Inflammatory macrophage (primary cell): Measurements from ENCODE around the gene PLVAP.

Experiments used
- DNase-seq, 2 donors: peaks; one replicate each; pipeline ENCODE4 v3.0.0-alpha.2; 2020 to 2022

PLVAP gene

DNA sequence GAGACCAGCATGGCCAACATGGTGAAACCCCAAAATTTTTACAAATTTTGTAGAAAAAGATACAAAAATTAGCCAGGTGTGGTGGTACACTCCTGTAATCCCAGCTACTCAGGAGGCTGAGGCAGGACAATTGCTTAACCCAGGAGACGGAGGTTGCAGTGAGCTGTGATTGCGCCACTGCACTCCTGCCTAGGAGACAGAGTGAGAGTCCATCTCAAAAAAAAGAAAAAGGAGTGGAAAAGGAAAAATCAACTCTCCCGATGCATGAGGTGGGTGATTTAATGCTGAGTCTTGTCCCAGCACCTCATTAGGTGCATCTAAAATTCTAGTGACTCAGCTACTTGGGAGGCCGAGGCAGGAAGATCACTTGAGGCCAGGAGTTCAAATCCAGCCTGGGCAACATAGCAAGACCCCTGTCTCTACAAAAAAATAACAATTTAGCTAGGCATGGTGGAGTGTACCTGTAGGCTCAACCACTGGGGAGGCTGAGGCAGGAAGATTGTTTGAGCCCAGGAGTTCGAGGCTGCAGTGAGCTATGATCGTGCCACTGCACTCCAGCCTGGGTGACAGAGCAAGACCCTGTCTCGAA lies 20.0 kb downstream of the PLVAP start:
- no peak for DNase-seq

DNA sequence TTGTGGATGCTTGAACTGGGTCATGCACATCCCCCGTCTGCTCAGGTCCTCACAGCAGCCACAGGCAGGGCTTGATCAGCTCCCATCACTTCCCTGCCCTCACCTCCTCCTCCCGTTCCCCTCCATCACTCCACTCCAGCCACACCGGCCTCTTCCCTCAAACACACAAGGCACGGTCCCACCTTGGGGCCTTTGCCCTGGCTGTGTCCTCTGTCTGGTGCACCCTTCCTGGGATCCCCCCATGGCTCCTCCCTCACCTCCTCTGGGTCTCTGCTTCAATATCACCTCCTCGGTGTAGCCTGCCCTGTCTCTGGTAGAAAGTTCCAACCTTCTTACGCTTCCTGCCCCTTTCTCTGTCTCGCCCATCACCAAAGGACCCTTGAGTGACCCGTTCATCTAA lies 23.8 kb downstream of the PLVAP start:
- no peak for DNase-seq

DNA sequence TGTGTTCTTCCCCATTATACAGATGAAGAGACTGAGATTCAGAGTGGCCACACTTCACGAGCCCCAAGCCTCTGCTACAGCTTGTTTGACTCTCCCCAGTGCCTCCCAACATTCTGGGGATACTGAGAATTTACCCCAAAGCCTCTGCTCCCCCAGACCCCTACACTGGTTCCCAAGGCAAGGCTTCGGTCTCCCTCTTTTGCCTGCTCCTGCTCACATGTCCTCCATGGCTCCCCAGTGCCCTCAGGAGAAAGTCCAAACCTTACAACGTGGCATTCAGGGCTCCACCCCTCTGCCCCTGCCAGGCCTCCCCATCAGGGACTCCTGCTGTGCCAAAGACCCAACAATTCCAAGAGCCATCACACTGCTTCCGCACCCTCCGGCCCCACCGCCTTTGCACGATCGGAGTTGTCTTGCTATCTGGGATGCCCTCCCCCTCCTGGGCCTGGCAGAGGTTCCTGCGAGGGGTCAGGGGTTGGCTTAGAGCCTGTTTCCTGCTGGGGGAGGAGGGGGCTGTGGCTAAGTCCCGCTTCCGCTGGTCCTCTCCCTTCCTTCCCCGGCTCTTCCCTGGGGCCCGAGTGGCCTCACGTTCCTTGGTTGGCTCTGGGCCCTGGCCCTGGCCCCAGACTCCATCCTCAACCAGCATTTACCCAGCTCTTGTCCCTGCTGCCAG lies 24.4 kb downstream of the PLVAP start:
- no peak for DNase-seq

DNA sequence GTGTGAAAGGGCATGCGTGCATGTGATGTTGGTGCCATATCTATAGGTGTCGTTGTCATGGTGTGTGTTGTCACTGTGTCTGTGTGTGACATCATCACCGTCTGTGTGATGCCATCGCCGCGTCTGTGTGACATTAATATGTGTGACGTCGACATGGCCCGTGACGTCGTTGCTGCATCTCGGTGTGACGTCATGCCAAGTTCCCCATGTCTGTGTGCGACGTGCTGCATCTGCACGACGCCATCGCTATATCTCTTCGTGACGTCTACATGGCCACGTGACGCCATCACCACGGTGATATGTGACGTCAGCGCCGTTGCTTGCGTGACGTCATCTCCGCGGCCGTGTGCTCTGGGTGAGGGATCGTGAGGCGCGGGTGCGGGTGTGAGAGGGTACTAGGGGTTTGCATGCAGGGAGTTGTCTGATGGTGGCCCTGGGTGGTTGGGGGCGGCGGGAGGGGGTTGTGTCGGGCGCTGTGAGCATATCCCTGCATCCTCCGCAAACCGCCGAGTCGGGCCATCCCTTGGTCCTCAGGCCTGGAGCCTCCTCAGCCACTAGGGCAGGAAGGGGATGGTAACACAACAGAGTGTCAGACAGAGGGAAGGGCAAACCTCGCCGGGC lies 25.2 kb downstream of the PLVAP start:
- DNase-seq = no peak

DNA sequence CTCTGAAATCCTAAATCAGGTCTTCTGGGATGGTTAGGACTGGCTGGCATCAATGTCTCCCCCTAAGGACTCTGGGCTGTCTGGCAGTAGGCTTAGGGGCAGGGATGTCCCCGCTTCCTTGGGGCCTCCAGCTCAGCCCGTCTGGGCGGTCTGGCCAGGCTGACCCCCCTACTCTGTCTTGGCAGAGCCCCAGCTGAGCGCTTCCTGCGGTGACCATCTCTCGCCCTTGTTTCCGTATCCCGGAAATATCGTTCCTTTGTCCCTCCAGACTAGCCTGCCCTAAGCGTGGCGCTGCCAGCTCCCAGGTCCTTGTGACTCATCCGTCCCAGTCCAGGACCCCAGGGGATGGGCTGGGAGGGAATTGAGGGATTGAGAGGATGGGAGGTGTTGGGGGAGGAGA lies 28.4 kb downstream of the PLVAP start:
- no peak for DNase-seq

DNA sequence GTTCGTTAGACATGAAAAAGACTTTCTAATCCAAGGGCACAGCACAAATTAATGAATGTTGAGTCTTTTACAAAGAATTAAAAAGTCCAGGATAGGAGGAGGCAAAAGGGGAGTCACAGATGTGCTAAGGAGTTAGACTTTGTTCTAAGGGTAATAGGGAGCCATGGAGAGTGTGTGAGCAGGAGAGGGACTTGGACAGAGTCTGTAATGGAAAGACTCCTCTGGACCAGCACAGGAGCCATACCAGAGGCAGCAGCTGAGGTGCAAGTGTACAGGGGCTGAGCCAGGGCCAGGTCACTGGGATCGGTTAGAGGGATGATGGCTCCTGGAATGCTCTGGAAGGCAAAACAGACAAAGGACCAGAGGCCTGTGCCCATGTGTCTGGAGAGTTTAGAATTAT lies 29.3 kb downstream of the PLVAP start:
- no peak for DNase-seq

DNA sequence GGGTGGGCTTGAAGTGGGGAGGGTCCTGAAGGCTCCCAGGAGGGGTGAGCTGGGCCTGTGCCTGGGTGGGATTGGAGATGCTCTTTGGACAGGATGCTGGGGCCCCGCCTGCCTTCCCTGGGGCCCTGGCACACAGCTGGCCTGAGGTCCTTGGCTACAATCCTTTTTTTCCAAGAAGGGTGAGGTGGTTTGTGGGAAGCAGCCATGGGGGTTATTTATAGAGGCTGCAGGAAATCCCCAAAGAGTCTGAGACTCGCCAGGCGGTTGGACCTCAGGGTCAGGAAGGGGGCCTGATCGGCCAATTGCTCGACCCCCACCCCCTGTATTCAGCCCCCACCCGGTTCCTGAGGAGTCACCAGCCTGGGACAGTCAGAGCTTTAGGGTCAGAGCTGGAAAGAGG lies 29.8 kb downstream of the PLVAP start:
- no peak for DNase-seq

DNA sequence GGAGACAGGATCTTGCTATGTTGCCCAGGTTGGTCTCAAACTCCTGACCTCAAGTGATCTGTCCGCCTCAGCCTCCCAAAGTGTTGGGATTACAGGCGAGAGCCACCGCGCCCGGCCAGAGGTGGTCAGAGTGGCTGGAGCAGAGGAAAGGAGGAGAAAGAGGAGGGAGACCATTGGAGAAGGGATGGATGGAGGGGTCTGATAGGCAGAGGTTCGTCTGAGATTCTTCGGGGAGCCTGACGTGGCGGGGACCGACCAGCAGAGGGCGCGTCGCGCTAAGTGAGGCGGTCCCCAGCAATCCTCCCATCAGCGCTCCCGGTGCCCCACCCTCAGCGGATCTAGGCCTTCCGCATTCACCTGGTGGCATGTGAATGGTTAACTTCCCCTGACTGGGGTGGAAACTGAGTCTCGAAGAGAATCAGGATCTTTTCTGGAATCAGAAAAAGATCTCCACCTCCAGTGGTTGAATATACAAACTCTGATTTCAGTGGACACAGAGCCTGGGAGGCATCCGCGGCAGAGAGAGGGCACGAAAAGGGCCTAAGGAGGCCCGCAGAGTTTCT lies 31.0 kb downstream of the PLVAP start:
- DNase-seq = peak; percentile 64 to 72

DNA sequence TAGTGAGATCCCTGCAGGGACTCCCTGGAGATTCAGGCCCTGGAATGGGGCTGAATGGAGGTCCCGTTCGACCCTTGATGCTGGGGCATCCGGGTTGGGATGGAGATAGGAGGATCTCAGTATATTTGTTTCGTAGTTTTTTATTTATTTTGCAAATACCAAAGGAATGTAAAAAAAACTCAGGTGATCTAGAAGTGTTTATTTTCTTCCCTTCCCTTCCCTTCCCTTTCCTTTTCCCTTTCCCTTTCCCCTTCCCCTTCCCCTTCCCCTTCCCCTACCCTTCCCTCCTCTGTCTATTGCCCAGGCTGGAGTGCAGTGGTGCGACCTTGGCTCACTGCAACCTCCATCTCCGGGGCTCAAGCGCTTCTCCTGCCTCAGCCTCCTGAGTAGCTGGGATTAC lies 35.3 kb downstream of the PLVAP start:
- DNase-seq = no peak

DNA sequence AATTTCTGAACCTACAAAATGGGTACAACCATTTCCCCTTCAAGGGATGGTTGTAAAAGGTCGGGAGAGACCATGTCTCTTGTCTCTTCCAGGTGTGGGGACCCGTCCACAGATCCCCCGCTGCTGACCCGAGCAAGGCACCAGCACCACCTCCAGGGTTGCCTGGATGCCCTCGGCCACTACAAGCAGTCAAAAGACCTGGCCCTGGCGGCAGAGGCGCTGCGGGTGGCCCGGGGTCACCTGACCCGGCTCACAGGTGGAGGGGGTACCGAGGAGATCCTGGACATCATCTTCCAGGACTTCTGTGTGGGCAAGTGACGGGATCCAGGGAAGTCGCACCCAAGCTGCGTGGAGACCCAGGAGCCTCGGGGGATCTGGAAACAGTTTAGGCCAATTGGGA lies 35.8 kb downstream of the PLVAP start:
- DNase-seq = no peak

DNA sequence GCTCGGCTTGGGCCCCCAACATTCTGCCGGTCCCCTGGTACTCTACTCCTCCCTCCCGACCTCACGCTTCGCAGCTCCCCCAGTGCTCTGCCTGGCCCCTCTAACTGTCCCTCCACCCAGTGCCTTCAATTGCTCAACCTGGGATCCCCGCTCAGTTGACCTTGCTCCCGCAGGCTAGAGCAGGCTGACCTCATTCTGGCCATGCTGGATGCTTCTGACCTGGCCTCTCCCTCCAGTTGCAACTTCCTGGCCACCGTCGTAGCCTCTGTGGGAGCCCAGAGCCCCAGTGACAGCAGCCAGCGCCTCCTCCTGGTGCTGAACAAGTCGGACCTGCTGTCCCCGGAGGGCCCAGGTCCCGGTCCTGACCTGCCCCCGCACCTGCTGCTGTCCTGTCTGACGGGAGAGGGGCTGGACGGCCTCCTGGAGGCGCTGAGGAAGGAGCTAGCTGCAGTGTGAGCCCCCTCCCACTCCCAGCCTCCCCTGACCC lies 36.2 kb downstream of the PLVAP start:
- DNase-seq = peak in 1 of 2 donors; percentile 2

DNA sequence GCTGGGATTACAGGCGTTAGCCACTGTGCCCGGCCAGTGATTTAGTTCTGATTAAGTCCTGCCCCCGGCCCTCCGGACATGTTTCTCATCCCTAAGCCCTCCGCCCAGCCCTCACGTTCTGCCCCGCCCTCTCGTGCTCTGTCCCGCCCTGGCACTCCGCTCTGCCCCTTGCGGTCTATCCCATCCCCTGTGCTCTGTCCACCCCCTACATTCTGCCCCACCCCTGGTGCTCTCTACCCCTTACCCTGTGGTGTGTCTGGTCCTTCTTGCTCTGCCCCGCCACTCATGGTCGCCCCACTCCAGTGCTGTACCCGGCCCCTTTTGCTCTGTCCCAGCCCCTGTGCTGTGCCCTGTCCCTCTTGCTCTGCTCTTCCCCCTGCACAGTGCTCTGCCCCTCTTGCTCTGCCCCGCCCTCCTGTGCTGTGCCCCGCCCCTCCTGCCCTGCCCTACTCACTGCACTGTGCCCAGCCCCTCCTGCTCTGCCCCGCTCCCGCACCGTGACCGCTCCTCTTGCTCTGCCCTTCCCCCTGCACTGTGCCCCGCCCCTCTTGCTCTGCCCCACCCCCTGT lies 36.8 kb downstream of the PLVAP start:
- no peak for DNase-seq

DNA sequence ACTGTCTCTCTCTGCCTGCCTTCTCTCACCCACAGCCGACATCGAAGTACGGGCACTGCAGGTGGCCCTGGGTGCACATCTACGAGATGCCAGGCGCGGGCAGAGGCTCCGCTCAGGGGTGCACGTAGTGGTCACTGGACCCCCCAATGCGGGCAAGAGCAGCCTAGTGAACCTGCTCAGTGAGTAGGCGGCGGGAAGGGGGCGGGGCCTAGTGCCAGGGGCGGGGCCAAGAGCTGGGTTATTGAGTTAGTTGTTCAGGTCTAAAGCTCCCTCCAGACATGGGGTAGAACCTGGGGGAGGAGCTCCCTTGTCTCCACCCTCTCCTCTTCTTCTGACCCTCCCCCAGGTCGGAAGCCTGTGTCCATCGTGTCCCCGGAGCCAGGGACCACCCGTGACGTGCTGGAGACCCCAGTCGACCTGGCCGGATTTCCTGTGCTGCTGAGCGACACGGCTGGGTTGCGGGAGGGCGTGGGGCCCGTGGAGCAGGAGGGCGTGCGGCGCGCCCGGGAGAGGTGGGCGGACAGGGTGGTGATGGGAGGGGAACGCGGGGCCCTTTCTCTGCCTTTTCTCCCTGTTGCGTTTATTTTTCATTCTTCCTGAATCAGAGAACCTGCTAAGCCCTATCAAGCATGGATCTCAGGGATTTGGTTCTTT lies 37.9 kb downstream of the PLVAP start:
- DNase-seq = no peak

DNA sequence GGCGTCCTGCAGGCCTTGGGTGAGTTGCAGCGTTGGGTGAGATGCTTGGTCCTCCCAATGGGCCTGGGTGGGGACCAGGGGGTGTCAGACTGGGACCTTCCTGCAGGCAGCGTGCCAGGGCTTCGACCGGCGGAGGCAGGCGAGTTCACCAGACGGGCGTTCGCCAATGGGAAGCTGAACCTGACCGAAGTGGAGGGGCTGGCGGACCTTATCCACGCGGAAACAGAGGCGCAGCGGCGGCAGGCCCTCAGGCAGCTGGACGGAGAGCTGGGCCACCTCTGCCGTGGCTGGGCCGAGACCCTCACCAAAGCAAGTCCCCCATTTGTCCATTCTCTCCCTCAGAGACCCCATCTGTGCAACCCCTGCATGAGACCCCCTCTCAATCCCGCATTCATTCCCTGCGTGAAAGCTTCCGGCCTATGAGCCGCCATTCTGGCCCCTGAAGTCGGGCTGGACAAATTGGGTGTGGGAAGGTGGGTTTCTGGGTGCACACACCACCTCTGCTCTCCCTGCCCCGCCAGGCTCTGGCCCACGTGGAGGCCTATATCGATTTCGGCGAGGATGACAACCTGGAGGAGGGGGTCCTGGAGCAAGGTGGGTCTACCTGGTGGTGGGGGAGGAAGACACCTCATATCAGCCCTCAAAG lies 38.6 kb downstream of the PLVAP start:
- DNase-seq = no peak

DNA sequence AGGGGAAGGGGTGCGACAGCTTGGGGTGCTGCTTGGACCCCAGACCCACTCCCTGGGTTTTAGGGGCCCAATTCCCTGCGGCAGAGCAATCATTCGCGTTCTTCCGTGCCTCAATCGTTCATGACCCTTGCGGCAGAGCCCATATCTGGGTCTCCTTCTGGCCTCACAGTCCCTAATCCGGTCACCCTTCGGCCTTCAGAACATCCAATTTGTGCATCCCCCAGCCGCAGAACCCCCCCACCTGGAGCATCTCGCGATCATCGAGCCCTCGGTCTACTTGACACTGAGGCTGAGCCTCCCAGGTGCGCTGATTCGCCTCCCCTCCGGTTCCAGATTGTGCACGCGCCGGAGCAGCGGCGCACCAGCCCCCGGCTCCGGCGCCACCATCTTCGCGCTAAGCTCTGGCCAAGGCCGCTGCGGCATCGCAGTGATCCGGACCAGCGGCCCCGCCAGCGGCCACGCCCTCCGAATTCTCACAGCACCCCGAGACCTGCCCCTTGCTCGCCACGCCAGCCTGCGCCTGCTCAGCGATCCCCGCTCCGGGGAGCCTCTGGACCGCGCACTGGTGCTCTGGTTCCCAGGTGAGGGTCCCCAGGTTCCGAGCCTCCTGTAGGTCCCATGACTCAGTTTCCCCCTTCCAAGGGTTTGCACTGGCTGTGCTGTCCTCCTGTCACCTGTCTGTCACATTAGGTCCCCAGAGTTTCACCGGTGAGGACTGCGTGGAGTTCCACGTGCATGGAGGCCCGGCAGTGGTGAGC lies 39.3 kb downstream of the PLVAP start:
- no peak for DNase-seq

DNA sequence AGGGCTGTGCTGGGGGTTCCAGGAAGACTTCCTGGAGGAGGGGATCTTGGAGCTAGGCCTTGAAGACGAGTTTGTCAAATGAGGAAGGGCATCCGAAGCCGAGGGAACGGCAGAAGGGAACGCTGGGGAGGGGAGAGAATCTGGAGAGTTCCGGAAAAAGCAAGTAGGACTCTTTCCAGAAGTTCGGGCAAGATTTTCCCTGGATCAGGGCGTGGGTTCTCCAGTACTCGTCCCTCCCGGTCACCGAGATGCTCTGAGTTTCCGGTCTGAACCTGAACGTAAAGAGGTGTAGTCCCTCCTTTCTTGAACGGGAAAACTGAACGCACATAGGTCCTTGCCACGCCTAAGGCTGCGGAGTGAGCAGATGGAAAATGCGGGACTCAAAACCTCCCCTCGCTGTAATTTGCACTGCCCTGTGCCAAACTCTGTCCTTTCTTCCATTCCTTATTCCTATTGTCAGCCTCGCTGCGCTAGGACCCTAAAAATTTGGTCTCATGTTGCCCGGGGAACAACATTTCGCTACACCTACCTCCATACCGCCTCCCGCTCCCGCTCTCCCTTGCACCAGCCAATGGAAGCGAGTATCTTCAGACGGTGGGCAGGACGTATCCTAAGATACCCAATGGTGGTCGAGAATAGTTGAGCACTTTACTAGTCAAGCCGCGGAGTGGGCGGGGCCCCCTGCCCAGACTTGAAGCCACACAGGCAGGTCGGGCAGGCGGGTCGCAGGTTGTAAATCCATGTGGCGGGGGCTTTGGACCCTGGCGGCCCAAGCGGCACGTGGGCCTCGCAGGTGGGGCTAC lies 40.1 kb downstream of the PLVAP start, which contains the start of gene GTPBP3:
TSS of gene GTPBP3 (plus strand) at position 682 of the 803 bp plus-strand sequence. CDS start at position 741, 59 bp downstream.
- peak; percentile 97 to 98 for DNase-seq

DNA sequence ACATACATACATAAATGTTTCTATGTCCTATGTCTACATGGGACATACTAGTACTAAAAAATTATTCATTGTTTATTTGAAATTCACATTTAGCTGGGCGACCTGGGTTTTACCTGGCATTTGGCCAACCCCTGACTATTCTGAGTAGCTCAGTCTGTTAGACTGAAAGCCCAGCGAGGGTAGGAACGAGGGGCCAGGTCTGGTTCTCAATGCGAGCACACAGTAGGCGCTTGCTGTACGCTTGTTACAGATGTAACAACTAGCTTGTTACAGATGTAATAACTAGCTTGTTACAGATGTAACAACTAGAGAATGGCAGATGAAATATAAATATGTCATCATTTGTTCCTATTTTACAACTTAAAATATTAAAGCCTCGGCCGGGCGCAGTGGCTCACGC lies 41.6 kb downstream of the PLVAP start:
- DNase-seq = no peak

DNA sequence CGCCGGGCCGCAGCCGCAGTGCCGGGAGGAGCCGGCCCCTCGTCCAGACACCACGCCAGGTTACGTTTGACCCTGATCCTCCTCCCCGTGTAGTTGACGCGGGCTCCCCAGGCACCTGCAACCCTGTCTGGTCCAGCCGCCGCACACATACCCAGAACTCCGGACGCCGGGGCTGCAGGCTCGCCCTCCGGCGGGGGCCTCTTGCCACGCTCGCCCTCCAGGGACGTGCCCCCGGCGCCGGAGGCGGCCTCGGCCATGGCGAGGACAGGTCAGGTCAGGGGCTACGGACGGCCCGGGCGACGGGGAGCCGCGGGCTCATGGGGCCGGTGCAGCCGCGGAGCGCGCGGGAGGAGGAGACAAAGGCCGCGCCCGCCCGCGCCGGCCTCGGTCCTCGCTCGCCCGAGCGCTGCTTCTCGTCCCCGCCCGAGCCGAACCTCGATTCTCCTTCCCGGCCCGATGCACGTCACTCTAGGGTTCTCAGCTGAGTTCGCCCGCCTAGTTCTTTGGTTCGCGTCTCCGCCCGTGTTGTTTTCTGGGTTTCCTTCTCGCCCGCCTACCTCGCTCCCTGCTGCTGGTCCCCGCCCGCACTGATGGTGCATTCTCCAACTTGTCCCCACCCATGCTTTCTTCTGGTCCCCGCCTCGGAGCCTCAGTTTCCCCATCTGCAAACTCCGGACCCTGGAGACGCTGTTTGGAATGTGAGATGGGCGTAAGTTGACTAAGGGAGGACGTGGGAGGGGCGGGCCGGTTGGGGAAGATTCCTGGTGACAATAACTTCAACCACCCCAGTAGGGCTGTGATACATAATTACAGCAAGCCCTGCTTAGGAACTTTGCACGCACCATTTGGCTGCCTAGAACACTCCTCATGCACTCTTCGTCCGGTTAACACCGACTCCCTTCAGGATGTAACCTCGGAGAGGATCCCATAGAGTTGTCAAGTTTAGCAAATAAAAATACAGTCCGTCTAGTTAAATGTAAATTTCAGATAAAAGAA lies 42.4 kb downstream of the PLVAP start, which contains the start of gene ANO8:
TSS of gene ANO8 (minus strand) at position 442 of the 996 bp plus-strand sequence. CDS start at position 257, 185 bp downstream.
- peak; percentile 97 for DNase-seq
